ENCODE data around the gene LLGL2.

The LLGL2 gene

GRCh38 chr17:75521290-75521689 lies 4.2 kb upstream of the LLGL2 start:
- DNase-seq (ENCODE audit: low read depth): no peak

DNA sequence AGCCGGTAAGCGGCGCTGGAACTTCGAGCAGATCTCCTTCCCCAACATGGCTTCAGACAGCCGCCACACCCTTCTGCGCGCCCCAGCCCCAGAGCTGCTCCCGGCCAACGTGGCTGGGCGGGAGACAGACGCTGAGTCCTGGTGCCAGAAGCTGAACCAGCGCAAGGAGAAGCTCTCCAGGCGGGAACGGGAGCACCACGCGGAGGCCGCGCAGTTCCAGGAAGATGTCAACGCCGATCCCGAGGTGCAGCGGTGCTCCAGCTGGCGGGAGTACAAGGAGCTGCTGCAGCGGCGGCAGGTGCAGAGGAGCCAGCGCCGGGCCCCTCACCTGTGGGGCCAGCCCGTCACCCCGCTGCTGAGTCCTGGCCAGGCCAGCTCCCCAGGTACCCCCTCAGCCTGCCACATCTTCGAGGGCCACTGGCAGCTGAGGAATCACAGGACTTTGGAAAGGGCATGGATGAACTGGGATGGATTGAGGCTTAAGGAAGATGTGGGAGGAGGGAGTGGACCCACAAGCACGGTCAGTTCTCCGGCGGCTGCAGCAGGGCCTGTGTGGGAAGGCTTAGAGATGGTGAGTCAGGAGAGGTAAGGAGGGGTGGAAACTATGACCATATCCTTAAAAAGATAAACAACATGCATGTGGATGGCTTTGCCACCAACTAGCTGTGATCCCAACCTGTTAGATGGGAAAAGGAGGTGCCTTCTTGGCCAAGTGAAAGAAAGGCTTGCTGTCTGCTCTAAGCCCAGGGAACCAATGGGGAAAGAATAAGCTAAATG lies 3.4 kb upstream of the LLGL2 start:
- DNase-seq (ENCODE audit: low read depth): no peak

- no peak for DNase-seq (ENCODE audit: low read depth)
Measured at GRCh38 chr17:75523647-75524046, 1.9 kb upstream of the LLGL2 start.

DNA sequence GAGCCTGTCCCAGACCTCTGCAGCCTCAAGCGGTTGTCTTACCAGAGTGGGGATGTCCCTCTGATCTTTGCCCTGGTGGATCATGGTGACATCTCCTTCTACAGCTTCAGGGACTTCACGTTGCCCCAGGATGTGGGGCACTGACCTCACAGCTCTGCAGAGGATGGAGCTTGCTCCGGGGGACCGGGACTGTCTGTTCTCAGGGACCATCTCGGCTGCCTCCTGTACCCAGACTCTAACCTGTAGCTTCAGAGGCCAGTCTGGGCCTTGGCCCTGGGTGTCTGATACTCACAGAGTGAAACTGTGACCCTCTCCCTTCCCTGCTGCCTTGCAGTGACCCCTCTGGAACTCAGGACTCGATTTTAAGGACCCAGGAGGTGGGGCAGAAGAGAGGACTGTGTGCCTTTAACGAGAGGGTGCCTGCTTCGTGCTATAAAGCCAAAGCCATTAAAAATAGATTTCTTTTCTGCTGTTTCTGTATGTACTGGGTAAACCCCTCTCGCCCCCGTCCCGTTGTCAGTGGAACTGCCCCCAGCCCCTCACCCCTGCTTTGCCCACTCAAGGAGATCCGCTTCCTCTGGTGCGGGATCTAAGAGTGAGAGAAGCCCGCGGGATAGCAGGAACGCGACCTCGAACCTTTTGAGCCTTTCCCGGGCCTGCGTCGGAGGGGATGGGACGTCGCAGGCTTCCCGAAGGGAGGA lies 1.1 kb upstream of the LLGL2 start:
- no peak for DNase-seq (ENCODE audit: low read depth)

GRCh38 chr17:75525806-75526554 lies 483 bp downstream of the LLGL2 start:
- DNase-seq (ENCODE audit: low read depth): no peak

- no peak for DNase-seq (ENCODE audit: low read depth)
Measured at GRCh38 chr17:75526555-75527270, 1.2 kb downstream of the LLGL2 start.

DNA sequence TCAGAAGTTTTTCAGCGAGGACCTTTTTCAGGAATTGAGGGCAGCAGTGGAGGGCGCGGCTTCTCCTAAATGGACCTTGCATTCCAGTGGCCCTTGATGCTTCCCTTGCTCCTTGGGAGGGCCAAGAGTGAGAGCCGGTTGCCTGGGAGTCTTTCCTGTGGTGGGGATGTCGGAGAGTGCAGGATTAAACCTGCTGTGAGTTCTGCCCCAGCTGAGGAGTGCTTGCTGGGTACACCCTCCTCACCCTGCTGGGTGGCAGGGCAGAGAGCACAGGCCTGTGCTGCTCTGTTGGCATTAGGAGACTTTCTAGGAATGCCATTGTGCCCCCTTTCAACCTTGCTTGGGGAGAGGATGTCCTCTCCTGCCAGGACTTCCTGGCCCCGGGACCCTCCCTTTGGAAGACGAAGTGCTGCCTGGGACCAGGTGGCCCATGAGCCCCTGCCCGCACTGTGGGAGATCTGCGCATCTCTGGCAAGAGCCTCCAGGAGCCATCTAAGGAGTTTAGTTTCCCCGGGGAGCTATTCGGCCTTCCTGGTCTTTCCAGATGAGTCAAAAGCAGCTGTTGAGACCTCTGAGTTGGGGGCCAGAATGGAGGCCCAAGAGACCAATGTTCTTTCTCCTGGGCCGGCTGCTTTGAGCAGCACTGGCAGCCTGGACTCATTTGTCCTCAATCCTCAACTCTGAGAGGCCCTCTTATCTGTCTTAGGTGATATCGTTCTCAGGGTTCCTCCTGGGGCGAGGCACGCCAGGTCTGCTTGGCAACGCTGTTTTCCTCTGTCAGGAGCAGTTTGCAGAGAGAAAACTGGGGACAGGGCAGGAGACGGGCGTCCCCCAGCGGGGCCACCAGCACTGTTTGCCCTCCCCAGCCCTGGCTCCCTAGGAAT lies 5.6 kb downstream of the LLGL2 start:
- no peak for DNase-seq (ENCODE audit: low read depth)

GRCh38 chr17:75531721-75532072 lies 6.2 kb downstream of the LLGL2 start:
- DNase-seq (ENCODE audit: low read depth): no peak

- DNase-seq (ENCODE audit: low read depth): no peak
Measured at GRCh38 chr17:75535119-75535537, 9.6 kb downstream of the LLGL2 start.

GRCh38 chr17:75535871-75536270 lies 10.4 kb downstream of the LLGL2 start:
- no peak for DNase-seq (ENCODE audit: low read depth)

DNA sequence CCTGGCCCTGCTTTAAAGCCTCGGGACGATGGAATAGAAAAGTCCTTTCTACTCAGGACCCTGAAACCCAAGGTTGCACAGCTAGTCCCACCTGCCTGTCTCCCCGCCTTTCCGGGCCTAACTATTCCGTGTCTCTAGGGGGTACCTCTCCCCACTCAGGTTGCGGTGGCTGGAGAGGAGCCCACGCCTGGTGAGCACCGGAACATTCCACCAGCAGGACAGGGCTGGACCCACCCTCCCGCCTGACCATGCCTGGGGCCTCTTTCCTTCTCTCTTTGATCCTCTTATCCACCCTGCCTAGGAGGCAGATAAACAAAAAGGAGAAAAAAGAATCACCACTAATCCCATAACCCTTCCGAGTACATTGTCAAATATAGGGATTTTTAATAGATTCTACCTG lies 10.9 kb downstream of the LLGL2 start:
- DNase-seq (ENCODE audit: low read depth): no peak

DNA sequence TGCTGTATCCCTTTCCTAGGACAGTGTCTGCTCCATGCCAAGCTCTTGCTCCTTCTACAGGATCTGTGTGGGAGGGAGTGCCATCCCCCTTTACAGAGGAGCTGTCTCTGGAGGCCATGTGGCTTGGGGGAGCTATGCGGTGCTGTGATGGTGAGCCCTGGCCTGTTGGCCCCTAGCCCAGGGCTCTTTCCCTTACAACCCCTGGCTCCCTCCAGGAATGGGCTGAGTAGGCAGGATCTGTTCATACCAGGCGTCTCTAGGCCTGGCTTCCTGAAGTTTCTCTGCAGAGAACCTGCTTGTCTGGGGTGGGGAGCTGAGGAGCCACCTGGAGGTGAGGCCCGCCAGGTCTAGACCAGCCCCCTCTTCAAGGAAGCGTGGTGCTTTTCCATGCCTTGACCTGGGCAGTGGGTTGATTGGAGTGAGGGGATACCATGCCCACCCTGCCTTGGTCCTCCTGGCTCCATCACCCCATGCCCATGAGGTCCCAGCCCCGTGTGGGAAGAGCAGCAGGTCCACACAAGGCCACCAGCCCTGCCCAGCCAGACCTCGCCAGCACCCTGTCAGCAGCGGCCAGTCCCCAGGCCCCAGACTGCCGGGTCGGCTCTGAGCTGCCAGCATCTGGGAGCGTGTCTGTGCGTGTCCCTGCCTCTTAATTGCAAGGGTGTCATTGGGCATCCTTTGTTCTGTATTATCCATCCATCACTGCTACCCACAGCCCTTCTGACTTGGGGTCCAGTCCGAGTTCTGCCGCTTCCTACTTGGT lies 14.7 kb downstream of the LLGL2 start:
- no peak for DNase-seq (ENCODE audit: low read depth)

GRCh38 chr17:75540923-75541503 lies 15.5 kb downstream of the LLGL2 start:
- no peak for DNase-seq (ENCODE audit: low read depth)

GRCh38 chr17:75542229-75542628 lies 16.7 kb downstream of the LLGL2 start:
- no peak for DNase-seq (ENCODE audit: low read depth)

DNA sequence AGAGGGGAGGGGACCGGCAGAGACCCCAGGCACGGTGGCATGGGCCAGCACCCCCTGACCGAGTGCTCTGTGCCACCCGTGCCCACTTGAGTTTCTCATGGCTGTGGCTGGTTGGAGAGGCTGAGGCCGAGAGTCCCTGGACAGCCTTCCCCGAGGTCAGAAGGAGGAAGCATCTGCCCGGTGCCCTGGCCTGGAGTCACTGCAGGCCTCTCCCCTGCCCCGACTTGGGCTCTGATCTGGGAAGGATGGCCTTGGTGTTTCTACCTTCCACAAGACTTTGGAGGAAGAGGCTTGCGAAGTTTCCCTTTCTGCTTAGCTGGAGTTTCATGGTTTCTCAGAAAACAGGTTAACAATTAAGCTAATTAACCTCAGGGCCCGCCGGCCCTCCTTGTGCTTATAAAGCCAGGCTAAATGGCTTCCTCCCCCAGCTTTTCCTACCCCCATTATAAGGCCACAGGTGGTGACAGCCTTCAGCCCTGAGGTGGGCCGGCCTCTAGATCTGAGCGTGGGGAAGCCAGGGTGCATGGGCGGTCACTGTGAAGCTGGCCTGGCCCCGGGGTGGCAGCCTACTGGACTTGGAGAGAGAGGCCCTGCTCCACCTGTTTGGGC lies 17.3 kb downstream of the LLGL2 start:
- no peak for DNase-seq (ENCODE audit: low read depth)

- DNase-seq (ENCODE audit: low read depth): no peak
Measured at GRCh38 chr17:75544250-75544649, 18.8 kb downstream of the LLGL2 start.

- DNase-seq (ENCODE audit: low read depth): no peak
Measured at GRCh38 chr17:75546181-75546580, 20.7 kb downstream of the LLGL2 start.

DNA sequence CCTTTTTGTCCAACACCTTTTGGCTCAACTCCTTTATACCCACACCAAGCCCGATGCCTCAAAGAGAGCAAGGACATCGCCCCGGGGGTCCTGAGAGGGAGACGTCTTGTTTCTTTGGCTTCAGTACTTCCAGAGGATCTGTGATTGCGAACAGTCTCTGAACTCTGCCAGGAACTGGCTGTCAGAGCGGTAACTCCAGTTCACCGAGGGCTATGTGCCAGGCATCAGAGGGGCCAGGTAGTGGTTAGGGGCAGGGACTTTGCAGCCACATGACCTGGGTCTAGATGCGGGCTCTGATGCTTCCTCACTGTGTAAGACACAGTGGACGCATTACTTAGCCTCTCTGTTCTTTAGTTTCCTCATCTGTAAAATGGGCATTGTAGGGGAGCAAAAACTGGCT lies 21.6 kb downstream of the LLGL2 start:
- no peak for DNase-seq (ENCODE audit: low read depth)

GRCh38 chr17:75548813-75549212 lies 23.3 kb downstream of the LLGL2 start:
- no peak for DNase-seq (ENCODE audit: low read depth)

All from T follicular helper cell (primary cell).